GM23338 (cell line): ENCODE measurements around the gene GNAZ. TPM values are rescaled to one million over a fixed set of nuclear protein-coding genes. Genes with fewer than 3 reads are reported as not detected.

Source experiments
- ATAC-seq: fragments of 200-7000 bp; cut with Tn5 transposase; 3 replicates; pipeline ENCODE4 v1.9.1; 2020
- DNase-seq: peaks from one replicate; pipeline ENCODE4 v3.0.0-alpha.2; 2015; ENCODE audit warnings: low spot score
- H2AFZ ChIP-seq: fragments of 200-600 bp; sonication (generic); 2 replicates; pipeline ENCODE4 v1.8.0; 2016; ENCODE audit warnings: antibody characterized with exemption, mild to moderate bottlenecking, moderate library complexity
- H3F3A ChIP-seq: fragments of 200-600 bp; sonication (generic); replicated peaks from 2 replicates; pipeline ENCODE4 v1.8.0; 2017; ENCODE audit warnings: antibody characterized with exemption, mixed run types, low read depth
- H3K27ac ChIP-seq: fragments of 200-600 bp; sonication (generic); 2 replicates; pipeline ENCODE4 v1.6.1; 2016; ENCODE audit warnings: low read depth
- H3K27me3 ChIP-seq: fragments of 200-600 bp; sonication (generic); 2 replicates; pipeline ENCODE4 v1.8.0; 2016; ENCODE audit warnings: mild to moderate bottlenecking, mixed run types, moderate library complexity; ENCODE audit not compliant: insufficient read depth
- H3K36me3 ChIP-seq: fragments of 200-600 bp; sonication (generic); 2 replicates; pipeline ENCODE4 v1.8.0; 2016; ENCODE audit warnings: mild to moderate bottlenecking; ENCODE audit not compliant: insufficient read depth
- H3K4me1 ChIP-seq: fragments of 200-600 bp; sonication (generic); 2 replicates; pipeline ENCODE4 v1.8.0; 2016; ENCODE audit warnings: mild to moderate bottlenecking, moderate library complexity; ENCODE audit not compliant: insufficient read depth
- H3K4me2 ChIP-seq: fragments of 200-600 bp; sonication (generic); 2 replicates; pipeline ENCODE4 v1.7.1; 2017; ENCODE audit warnings: mixed run types
- H3K4me3 ChIP-seq: fragments of 200-600 bp; sonication (generic); 2 replicates; pipeline ENCODE4 v1.6.1; 2016; ENCODE audit warnings: mixed run types
- H3K79me2 ChIP-seq: fragments of 200-600 bp; sonication (generic); replicated peaks from 2 replicates; pipeline ENCODE4 v1.8.0; 2017; ENCODE audit warnings: mild to moderate bottlenecking; ENCODE audit not compliant: insufficient read depth
- H3K9me2 ChIP-seq: fragments of 200-600 bp; sonication (generic); 2 replicates; pipeline ENCODE4 v1.8.0; 2017; ENCODE audit not compliant: insufficient read depth
- H4K20me1 ChIP-seq: fragments of 200-600 bp; sonication (generic); replicated peaks from 2 replicates; pipeline ENCODE4 v1.8.0; 2017; ENCODE audit warnings: mild to moderate bottlenecking; ENCODE audit not compliant: insufficient read depth
- H3K27ac Mint-ChIP-seq: 2 replicates; pipeline ENCODE4 v1.8.0; 2020; ENCODE audit warnings: inconsistent platforms, mild to moderate bottlenecking, moderate library complexity, mixed read lengths
- H3K27me3 Mint-ChIP-seq: 3 replicates; pipeline ENCODE4 v1.8.0; 2022; ENCODE audit warnings: low read depth, mild to moderate bottlenecking, moderate library complexity, mixed read lengths, inconsistent platforms; ENCODE audit not compliant: insufficient read depth, poor library complexity
- H3K36me3 Mint-ChIP-seq: 3 replicates; pipeline ENCODE4 v1.8.0; 2021; ENCODE audit warnings: low read depth, mild to moderate bottlenecking, inconsistent platforms, moderate library complexity, mixed read lengths
- H3K4me1 Mint-ChIP-seq: 3 replicates; pipeline ENCODE4 v1.8.0; 2020; ENCODE audit warnings: mild to moderate bottlenecking, inconsistent platforms, mixed read lengths
- H3K4me3 Mint-ChIP-seq: 3 replicates; pipeline ENCODE4 v1.8.0; 2021; ENCODE audit warnings: moderate library complexity, mild to moderate bottlenecking, inconsistent platforms, mixed read lengths
- H3K9me3 Mint-ChIP-seq: 3 replicates; pipeline ENCODE4 v1.8.0; 2020; ENCODE audit warnings: moderate library complexity, mild to moderate bottlenecking, inconsistent platforms, mixed read lengths
- CREB1 ChIP-seq: fragments of 250-450 bp; sonication (Bioruptor Pico); IDR thresholded peaks from 2 replicates; pipeline ENCODE4 v1.5.0; 2020; ENCODE audit warnings: low read depth, mild to moderate bottlenecking, moderate library complexity
- EZH2 ChIP-seq: fragments of 200-600 bp; sonication (generic); IDR thresholded peaks from one replicate; pipeline ENCODE4 v1.8.0; 2017; ENCODE audit warnings: antibody characterized with exemption, mild to moderate bottlenecking, low read depth; ENCODE audit not compliant: unreplicated experiment
- EZH2phosphoT487 ChIP-seq: fragments of 200-600 bp; sonication (generic); IDR thresholded peaks from one replicate; pipeline ENCODE4 v1.8.1; 2018; ENCODE audit warnings: antibody characterized with exemption; ENCODE audit not compliant: unreplicated experiment
- JUNB ChIP-seq: IDR thresholded peaks from one replicate; pipeline ENCODE4 v1.6.1; 2016; ENCODE audit warnings: antibody characterized with exemption; ENCODE audit not compliant: unreplicated experiment
- NANOG ChIP-seq: IDR thresholded peaks from 2 replicates; pipeline ENCODE4 v1.6.1; 2016; ENCODE audit warnings: antibody characterized with exemption, borderline replicate concordance
- POLR2AphosphoS5 ChIP-seq: IDR thresholded peaks from 2 replicates; pipeline ENCODE4 v1.6.1; 2016; ENCODE audit warnings: antibody characterized with exemption, low read depth
- STAT1 ChIP-seq: IDR thresholded peaks from one replicate; pipeline ENCODE4 v1.6.1; 2016; ENCODE audit warnings: antibody characterized with exemption; ENCODE audit not compliant: unreplicated experiment
- ZNF114 ChIP-seq: fragments of 250-450 bp; sonication (Bioruptor Pico); IDR thresholded peaks from 2 replicates; pipeline ENCODE4 v1.5.0; 2020; ENCODE audit warnings: mild to moderate bottlenecking, moderate library complexity
- ZNF331 ChIP-seq: fragments of 250-450 bp; sonication (Bioruptor Pico); IDR thresholded peaks from 2 replicates; pipeline ENCODE4 v1.5.0; 2020; ENCODE audit warnings: low read depth, mild to moderate bottlenecking, moderate library complexity
- polyA plus RNA-seq: library from polyadenylated mRNA; unstranded; fragments of >200 nt; fragmentation: Nextera tagmentation; extraction: Ambion mirVana; gene quantifications from 2 replicates; pipeline ENCODE4 v1.2.1, GENCODE V29; 2016
- total RNA-seq: library from RNA; depleted of rRNA; stranded (reverse); fragments of >200 nt; shearing (Covaris generic); gene quantifications from 2 replicates; pipeline ENCODE4 v1.2.3, GENCODE V29; 2014
- TF ChIP-seq, protein P1 (sequence below): fragments of 250-450 bp; sonication (Bioruptor Pico); IDR thresholded peaks from 2 replicates; pipeline ENCODE4 v1.5.0; 2020; ENCODE audit warnings: mild to moderate bottlenecking, moderate library complexity
- TF ChIP-seq, protein P2 (sequence below): IDR thresholded peaks from 2 replicates; pipeline ENCODE4 v1.6.1; 2016; ENCODE audit warnings: antibody characterized with exemption
- TF ChIP-seq, protein P3 (sequence below): IDR thresholded peaks from one replicate; pipeline ENCODE4 v1.6.1; 2018; ENCODE audit warnings: antibody characterized with exemption; ENCODE audit not compliant: unreplicated experiment
- TF ChIP-seq, protein P4 (sequence below), 2 experiments: fragments of 200-600 bp in 1 of 2; sonication (generic) in 1 of 2; conservative IDR thresholded peaks; 2 replicates each; pipeline versions ENCODE4 v1.5.1 to v1.6.1; 2016 to 2017; ENCODE audit warnings: antibody characterized with exemption in 2 of 2, low read depth in 2 of 2, mild to moderate bottlenecking in 2 of 2, moderate library complexity in 1 of 2

Gene GNAZ
- total and polyA plus RNA-seq, 2 experiments from 2014 or later: 2.9 to 11.1 TPM

DNA sequence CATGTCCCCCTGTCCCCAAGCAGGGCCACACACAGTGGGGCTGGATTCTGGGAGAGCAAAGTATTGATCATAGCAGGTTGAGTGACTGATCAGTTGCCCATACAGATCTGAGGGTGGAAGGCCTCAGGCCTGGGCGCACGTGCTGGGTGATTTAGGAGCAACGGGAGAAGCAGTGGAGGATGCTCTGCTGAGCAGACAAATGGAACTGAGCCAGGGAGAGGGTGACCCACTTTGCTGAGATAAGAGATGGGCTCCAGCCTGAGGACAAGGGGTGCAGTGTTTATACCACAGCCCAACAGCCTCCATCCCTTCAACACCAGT is 15.0 kb downstream of the GNAZ start:
- no peak overlapping the region for H2AFZ ChIP-seq
- Mint-ChIP-seq H3K27me3 (peaks cover 14% of the 10 kb centered on the region), H3K36me3 (no peaks in the 10 kb centered on the region), H3K4me3 (no peak overlapping the region), H3K27ac (no peak overlapping the region), H3K4me1 (peaks cover 15% of the 10 kb centered on the region), H3K9me3 (no peaks in the 10 kb centered on the region)
- no peak for TF ChIP-seq JUNB
- TF ChIP-seq CREB1 (CRISPR knock-in tag): no peak
- no peak for TF ChIP-seq NANOG
- TF ChIP-seq EZH2: no peak
- TF ChIP-seq ZNF331 (CRISPR knock-in tag): no peak
- TF ChIP-seq, protein P1, sequence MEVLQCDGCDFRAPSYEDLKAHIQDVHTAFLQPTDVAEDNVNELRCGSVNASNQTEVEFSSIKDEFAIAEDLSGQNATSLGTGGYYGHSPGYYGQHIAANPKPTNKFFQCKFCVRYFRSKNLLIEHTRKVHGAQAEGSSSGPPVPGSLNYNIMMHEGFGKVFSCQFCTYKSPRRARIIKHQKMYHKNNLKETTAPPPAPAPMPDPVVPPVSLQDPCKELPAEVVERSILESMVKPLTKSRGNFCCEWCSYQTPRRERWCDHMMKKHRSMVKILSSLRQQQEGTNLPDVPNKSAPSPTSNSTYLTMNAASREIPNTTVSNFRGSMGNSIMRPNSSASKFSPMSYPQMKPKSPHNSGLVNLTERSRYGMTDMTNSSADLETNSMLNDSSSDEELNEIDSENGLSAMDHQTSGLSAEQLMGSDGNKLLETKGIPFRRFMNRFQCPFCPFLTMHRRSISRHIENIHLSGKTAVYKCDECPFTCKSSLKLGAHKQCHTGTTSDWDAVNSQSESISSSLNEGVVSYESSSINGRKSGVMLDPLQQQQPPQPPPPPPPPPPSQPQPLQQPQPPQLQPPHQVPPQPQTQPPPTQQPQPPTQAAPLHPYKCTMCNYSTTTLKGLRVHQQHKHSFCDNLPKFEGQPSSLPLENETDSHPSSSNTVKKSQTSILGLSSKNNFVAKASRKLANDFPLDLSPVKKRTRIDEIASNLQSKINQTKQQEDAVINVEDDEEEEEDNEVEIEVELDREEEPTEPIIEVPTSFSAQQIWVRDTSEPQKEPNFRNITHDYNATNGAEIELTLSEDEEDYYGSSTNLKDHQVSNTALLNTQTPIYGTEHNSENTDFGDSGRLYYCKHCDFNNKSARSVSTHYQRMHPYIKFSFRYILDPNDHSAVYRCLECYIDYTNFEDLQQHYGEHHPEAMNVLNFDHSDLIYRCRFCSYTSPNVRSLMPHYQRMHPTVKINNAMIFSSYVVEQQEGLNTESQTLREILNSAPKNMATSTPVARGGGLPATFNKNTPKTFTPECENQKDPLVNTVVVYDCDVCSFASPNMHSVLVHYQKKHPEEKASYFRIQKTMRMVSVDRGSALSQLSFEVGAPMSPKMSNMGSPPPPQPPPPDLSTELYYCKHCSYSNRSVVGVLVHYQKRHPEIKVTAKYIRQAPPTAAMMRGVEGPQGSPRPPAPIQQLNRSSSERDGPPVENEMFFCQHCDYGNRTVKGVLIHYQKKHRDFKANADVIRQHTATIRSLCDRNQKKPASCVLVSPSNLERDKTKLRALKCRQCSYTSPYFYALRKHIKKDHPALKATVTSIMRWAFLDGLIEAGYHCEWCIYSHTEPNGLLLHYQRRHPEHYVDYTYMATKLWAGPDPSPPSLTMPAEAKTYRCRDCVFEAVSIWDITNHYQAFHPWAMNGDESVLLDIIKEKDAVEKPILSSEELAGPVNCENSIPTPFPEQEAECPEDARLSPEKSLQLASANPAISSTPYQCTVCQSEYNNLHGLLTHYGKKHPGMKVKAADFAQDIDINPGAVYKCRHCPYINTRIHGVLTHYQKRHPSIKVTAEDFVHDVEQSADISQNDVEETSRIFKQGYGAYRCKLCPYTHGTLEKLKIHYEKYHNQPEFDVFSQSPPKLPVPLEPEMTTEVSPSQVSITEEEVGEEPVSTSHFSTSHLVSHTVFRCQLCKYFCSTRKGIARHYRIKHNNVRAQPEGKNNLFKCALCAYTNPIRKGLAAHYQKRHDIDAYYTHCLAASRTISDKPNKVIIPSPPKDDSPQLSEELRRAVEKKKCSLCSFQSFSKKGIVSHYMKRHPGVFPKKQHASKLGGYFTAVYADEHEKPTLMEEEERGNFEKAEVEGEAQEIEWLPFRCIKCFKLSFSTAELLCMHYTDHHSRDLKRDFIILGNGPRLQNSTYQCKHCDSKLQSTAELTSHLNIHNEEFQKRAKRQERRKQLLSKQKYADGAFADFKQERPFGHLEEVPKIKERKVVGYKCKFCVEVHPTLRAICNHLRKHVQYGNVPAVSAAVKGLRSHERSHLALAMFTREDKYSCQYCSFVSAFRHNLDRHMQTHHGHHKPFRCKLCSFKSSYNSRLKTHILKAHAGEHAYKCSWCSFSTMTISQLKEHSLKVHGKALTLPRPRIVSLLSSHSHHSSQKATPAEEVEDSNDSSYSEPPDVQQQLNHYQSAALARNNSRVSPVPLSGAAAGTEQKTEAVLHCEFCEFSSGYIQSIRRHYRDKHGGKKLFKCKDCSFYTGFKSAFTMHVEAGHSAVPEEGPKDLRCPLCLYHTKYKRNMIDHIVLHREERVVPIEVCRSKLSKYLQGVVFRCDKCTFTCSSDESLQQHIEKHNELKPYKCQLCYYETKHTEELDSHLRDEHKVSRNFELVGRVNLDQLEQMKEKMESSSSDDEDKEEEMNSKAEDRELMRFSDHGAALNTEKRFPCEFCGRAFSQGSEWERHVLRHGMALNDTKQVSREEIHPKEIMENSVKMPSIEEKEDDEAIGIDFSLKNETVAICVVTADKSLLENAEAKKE (CRISPR knock-in tag): no peak
- no peak for TF ChIP-seq STAT1
- TF ChIP-seq, protein P2, sequence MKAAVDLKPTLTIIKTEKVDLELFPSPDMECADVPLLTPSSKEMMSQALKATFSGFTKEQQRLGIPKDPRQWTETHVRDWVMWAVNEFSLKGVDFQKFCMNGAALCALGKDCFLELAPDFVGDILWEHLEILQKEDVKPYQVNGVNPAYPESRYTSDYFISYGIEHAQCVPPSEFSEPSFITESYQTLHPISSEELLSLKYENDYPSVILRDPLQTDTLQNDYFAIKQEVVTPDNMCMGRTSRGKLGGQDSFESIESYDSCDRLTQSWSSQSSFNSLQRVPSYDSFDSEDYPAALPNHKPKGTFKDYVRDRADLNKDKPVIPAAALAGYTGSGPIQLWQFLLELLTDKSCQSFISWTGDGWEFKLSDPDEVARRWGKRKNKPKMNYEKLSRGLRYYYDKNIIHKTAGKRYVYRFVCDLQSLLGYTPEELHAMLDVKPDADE: no peak
- TF ChIP-seq, protein P3, sequence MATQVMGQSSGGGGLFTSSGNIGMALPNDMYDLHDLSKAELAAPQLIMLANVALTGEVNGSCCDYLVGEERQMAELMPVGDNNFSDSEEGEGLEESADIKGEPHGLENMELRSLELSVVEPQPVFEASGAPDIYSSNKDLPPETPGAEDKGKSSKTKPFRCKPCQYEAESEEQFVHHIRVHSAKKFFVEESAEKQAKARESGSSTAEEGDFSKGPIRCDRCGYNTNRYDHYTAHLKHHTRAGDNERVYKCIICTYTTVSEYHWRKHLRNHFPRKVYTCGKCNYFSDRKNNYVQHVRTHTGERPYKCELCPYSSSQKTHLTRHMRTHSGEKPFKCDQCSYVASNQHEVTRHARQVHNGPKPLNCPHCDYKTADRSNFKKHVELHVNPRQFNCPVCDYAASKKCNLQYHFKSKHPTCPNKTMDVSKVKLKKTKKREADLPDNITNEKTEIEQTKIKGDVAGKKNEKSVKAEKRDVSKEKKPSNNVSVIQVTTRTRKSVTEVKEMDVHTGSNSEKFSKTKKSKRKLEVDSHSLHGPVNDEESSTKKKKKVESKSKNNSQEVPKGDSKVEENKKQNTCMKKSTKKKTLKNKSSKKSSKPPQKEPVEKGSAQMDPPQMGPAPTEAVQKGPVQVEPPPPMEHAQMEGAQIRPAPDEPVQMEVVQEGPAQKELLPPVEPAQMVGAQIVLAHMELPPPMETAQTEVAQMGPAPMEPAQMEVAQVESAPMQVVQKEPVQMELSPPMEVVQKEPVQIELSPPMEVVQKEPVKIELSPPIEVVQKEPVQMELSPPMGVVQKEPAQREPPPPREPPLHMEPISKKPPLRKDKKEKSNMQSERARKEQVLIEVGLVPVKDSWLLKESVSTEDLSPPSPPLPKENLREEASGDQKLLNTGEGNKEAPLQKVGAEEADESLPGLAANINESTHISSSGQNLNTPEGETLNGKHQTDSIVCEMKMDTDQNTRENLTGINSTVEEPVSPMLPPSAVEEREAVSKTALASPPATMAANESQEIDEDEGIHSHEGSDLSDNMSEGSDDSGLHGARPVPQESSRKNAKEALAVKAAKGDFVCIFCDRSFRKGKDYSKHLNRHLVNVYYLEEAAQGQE: no peak
- TF ChIP-seq, protein P4, sequence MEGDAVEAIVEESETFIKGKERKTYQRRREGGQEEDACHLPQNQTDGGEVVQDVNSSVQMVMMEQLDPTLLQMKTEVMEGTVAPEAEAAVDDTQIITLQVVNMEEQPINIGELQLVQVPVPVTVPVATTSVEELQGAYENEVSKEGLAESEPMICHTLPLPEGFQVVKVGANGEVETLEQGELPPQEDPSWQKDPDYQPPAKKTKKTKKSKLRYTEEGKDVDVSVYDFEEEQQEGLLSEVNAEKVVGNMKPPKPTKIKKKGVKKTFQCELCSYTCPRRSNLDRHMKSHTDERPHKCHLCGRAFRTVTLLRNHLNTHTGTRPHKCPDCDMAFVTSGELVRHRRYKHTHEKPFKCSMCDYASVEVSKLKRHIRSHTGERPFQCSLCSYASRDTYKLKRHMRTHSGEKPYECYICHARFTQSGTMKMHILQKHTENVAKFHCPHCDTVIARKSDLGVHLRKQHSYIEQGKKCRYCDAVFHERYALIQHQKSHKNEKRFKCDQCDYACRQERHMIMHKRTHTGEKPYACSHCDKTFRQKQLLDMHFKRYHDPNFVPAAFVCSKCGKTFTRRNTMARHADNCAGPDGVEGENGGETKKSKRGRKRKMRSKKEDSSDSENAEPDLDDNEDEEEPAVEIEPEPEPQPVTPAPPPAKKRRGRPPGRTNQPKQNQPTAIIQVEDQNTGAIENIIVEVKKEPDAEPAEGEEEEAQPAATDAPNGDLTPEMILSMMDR (conservative IDR thresholded peaks at IDR 0.05; ENCODE audit: low read depth in 2 of 2): no peak
- TF ChIP-seq ZNF114 (CRISPR knock-in tag): no peak
- TF ChIP-seq EZH2phosphoT487: no peak
- TF ChIP-seq POLR2AphosphoS5: no peak
- H4K20me1 ChIP-seq: no peaks in the 10 kb centered on the region
- no peak overlapping the region for H3K4me2 ChIP-seq
- ATAC-seq: no peak
- no peak overlapping the region for H3K4me3 ChIP-seq
- no peaks in the 10 kb centered on the region for H3K27me3 ChIP-seq
- no peak overlapping the region for H3K27ac ChIP-seq
- DNase-seq: no peak
- no peaks in the 10 kb centered on the region for H3K36me3 ChIP-seq
- no peaks in the 10 kb centered on the region for H3K9me2 ChIP-seq
- H3F3A ChIP-seq: no peaks in the 10 kb centered on the region
- no peaks in the 10 kb centered on the region; the same call in 1 of the 2 replicates for H3K4me1 ChIP-seq
- H3K79me2 ChIP-seq: no peaks in the 10 kb centered on the region
